ENCODE data around the gene CLEC2D.
"Not testable (repeated sequence)": the region's sequence is repeated elsewhere in the genome, so short reads cannot be mapped to it uniquely, and the experiment has no call there.

Gene CLEC2D

GRCh38 chr12:9730591-9730990, 61.1 kb downstream of the CLEC2D start:
- DNase-seq (ENCODE audit: low read depth) = no peak
- no peak for TF ChIP-seq CTCF (IDR thresholded peaks at IDR 0.05; ENCODE audit: control insufficient read depth, extremely low read depth, insufficient read depth)
- no peak overlapping the region for H3K4me3 ChIP-seq (ENCODE audit: low read depth, low read length)

GRCh38 chr12:9731393-9731792, 61.9 kb downstream of the CLEC2D start:
- no peak for DNase-seq (ENCODE audit: low read depth)
- no peak for TF ChIP-seq CTCF (IDR thresholded peaks at IDR 0.05; ENCODE audit: control insufficient read depth, extremely low read depth, insufficient read depth)
- H3K4me3 ChIP-seq (ENCODE audit: low read depth, low read length) = no peak overlapping the region

- no peak overlapping the region for H3K4me3 ChIP-seq (ENCODE audit: low read depth, low read length)
- DNase-seq (ENCODE audit: low read depth) = no peak
- TF ChIP-seq CTCF (IDR thresholded peaks at IDR 0.05; ENCODE audit: control insufficient read depth, extremely low read depth, insufficient read depth) = no peak
Measured at GRCh38 chr12:9731797-9732196, 62.3 kb downstream of the CLEC2D start.

- no peak for TF ChIP-seq CTCF (IDR thresholded peaks at IDR 0.05; ENCODE audit: control insufficient read depth, extremely low read depth, insufficient read depth)
- no peak within 1 kb of the TSS for H3K4me3 ChIP-seq (ENCODE audit: low read depth, low read length)
- DNase-seq (ENCODE audit: low read depth) = no peak
Measured at GRCh38 chr12:9732921-9733461, 63.5 kb downstream of the CLEC2D start, which contains the start of gene CLECL1. Gene CLECL1 (minus strand): TSS chr12:9733097.

GRCh38 chr12:9735601-9736000, 66.1 kb downstream of the CLEC2D start:
- TF ChIP-seq CTCF (IDR thresholded peaks at IDR 0.05; ENCODE audit: control insufficient read depth, extremely low read depth, insufficient read depth) = no peak
- no peak overlapping the region for H3K4me3 ChIP-seq (ENCODE audit: low read depth, low read length)
- DNase-seq (ENCODE audit: low read depth) = no peak

GRCh38 chr12:9736936-9737705, 67.6 kb downstream of the CLEC2D start:
- TF ChIP-seq CTCF (IDR thresholded peaks at IDR 0.05; ENCODE audit: control insufficient read depth, extremely low read depth, insufficient read depth) = no peak
- H3K4me3 ChIP-seq (ENCODE audit: low read depth, low read length) = no peak overlapping the region
- no peak for DNase-seq (ENCODE audit: low read depth)

GRCh38 chr12:9738905-9739304, 69.4 kb downstream of the CLEC2D start:
- H3K4me3 ChIP-seq (ENCODE audit: low read depth, low read length); DNase-seq (ENCODE audit: low read depth): not testable (repeated sequence)

GRCh38 chr12:9739404-9740105, 70.0 kb downstream of the CLEC2D start:
- H3K4me3 ChIP-seq (ENCODE audit: low read depth, low read length); DNase-seq (ENCODE audit: low read depth): not testable (repeated sequence)
